Gastrocnemius medialis (tissue), 4 donors: ENCODE data around the gene GPR27. TPM values are rescaled to one million over a fixed set of nuclear protein-coding genes. Genes with fewer than 3 reads are reported as not detected.

Experiments
- ATAC-seq, 2 donors: fragments of 150-250 bp; one replicate each; pipeline ENCODE4 v1.9.1; 2016
- DNase-seq, 2 donors: peaks; one replicate each; pipeline ENCODE4 v3.0.0-alpha.2; 2019
- H3K27ac ChIP-seq, 4 donors: fragments of 200-600 bp; sonication (generic); 1 replicate in 1 of 4; 2 replicates in 3 of 4; pipeline ENCODE4 v1.5.1; 2016 to 2018; ENCODE audit warnings: mild to moderate bottlenecking in 2 of 4, moderate library complexity in 1 of 4
- H3K27me3 ChIP-seq, 3 donors: fragments of 200-600 bp; sonication (generic) in 2 of 3; 1 replicate in 1 of 3; 2 replicates in 2 of 3; pipeline versions ENCODE4 v1.5.1 to v1.6.0; 2016 to 2019; ENCODE audit warnings: mild to moderate bottlenecking in 1 of 3, moderate library complexity in 1 of 3
- H3K36me3 ChIP-seq, 2 donors: fragments of 200-600 bp; sonication (generic) in 1 of 2; one replicate each; pipeline ENCODE4 v1.5.1; 2017 to 2018
- H3K4me1 ChIP-seq, 2 donors: fragments of 200-600 bp; sonication (generic) in 1 of 2; one replicate each; pipeline ENCODE4 v1.5.1; 2016 to 2017; ENCODE audit warnings: mild to moderate bottlenecking in 2 of 2
- H3K4me3 ChIP-seq, 4 donors: fragments of 200-600 bp; sonication (generic) in 3 of 4; 1 replicate in 1 of 4; 2 replicates in 3 of 4; pipeline ENCODE4 v1.5.1; 2016 to 2019; ENCODE audit warnings: mild to moderate bottlenecking in 2 of 4
- H3K9me3 ChIP-seq, 3 donors: fragments of 200-600 bp; sonication (generic) in 2 of 3; 1 replicate in 1 of 3; 2 replicates in 2 of 3; pipeline ENCODE4 v1.5.1; 2016 to 2019
- CTCF ChIP-seq, 5 experiments: fragments of 450-650 bp in 3 of 5; fragments of 200-600 bp in 2 of 5; sonication (generic) in 2 of 5; IDR thresholded peaks in 4 of 5; conservative IDR thresholded peaks in 1 of 5; 1 replicate in 4 of 5; 2 replicates in 1 of 5; pipeline ENCODE4 v1.5.1; 2016 to 2019; ENCODE audit warnings: antibody characterized with exemption in 5 of 5, mild to moderate bottlenecking in 3 of 5, moderate library complexity in 3 of 5
- POLR2A ChIP-seq, 2 donors: fragments of 450-650 bp; IDR thresholded peaks; one replicate each; pipeline ENCODE4 v1.6.1; 2017; ENCODE audit warnings: antibody characterized with exemption in 2 of 2, mild to moderate bottlenecking in 2 of 2, moderate library complexity in 2 of 2
- in situ Hi-C, 4 donors: fragments of 200-750 bp; cut with MboI; loops; one replicate each; pipeline versions ENCODE4 v1.15.0 to v1.8.0; 2017; ENCODE audit warnings: low sequenced_read_pairs in 4 of 4
- intact Hi-C: fragments of 100-400 bp; cut with DNase I; formaldehyde crosslinking; loops from one replicate; pipeline ENCODE4 v1.15.1; 2023; ENCODE audit warnings: low total_unique reads
- total RNA-seq, 4 donors: library from RNA; depleted of rRNA; stranded (reverse); fragments of >200 nt; gene quantifications; one replicate each; pipeline versions ENCODE4 v1.1.0 to v1.2.3, GENCODE V29; 2016

GPR27 gene
- total RNA-seq, 4 donors from 2014 or later, result 0.20 to 0.69 (median 0.39) TPM; not detected in 1

- intact Hi-C loops, result no loop called here
- in situ Hi-C loops, result no loop called here
- TF ChIP-seq POLR2A (IDR thresholded peaks at IDR 0.05), result no peak
- TF ChIP-seq CTCF (IDR thresholded peaks at IDR 0.05 in 4 of 5, conservative IDR thresholded peaks at IDR 0.05 in 1 of 5), result no peak
- Histone ChIP-seq H3K27ac (no peak overlapping the region), H3K4me1 (no peaks in the 10 kb centered on the region), H3K9me3 (no peaks in the 10 kb centered on the region), H3K27me3 (peaks cover 5 to 21% (median 16%) of the 10 kb centered on the region in 3 donors), H3K36me3 (no peaks in the 10 kb centered on the region), H3K4me3 (no peak overlapping the region)
- DNase-seq (no peak), ATAC-seq (no peak)
Observed at GRCh38 chr3:71760140-71760539, 6.5 kb downstream of the GPR27 start.

DNA sequence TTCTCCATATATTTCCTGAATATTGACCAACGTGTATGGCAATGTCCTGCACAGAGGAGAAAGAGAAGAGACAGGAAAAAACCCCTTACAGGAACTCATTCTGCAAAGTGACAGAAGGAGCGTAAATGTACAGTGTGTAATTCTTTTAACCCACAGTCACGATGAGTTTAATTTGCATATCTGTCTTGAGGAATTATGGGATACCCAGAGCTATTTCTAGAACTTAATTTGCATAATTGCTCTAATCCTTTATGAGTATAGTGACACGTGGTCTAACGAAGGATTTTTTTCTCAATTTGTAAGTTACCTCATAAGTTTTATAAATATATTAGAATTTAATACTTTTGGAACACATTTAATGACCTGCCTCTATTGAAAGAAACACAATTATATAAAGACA, 9.8 kb downstream of the GPR27 start:
- no peak for TF ChIP-seq POLR2A (IDR thresholded peaks at IDR 0.05)
- TF ChIP-seq CTCF (IDR thresholded peaks at IDR 0.05 in 4 of 5, conservative IDR thresholded peaks at IDR 0.05 in 1 of 5), result no peak
- Histone ChIP-seq H3K27ac (no peak overlapping the region), H3K4me1 (no peaks in the 10 kb centered on the region), H3K4me3 (no peak overlapping the region), H3K9me3 (no peaks in the 10 kb centered on the region), H3K27me3 (peaks cover 4 to 12% (median 5%) of the 10 kb centered on the region in 3 donors), H3K36me3 (no peaks in the 10 kb centered on the region)
- intact Hi-C loops, result no loop called here
- DNase-seq (no peak), ATAC-seq (no peak)
- in situ Hi-C loops, result no loop called here

GRCh38 chr3:71771126-71771525, 17.5 kb downstream of the GPR27 start:
- intact Hi-C loops, result no loop called here
- H3K27me3 ChIP-seq, result peaks cover 0 to 4% (median 0%) of the 10 kb centered on the region in 3 donors
- ATAC-seq, result no peak

DNA sequence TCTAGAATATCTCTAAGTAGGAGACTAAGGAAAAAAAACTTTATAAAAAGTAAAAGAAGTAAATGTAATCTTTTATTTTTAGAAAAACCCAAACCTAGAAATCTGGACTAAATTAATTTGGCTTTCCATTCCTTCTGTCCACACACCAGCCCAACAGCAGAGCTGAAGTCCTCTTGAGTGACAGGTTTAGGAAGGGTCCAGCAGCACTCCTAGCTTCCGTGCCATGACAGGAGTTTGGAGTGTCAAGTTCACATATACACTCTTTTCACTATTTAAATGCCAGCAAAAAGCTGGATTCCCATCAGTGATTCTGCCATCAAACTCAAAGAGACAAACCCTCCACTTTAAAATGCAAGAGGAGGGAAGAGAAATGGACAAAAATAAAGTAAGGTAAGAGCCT, 18.2 kb downstream of the GPR27 start:
- Histone ChIP-seq H3K36me3 (no peaks in the 10 kb centered on the region), H3K27ac (no peak overlapping the region), H3K4me3 (no peak overlapping the region), H3K9me3 (no peaks in the 10 kb centered on the region), H3K27me3 (peaks cover 0 to 4% (median 0%) of the 10 kb centered on the region in 3 donors), H3K4me1 (no peaks in the 10 kb centered on the region)
- ATAC-seq, result no peak
- no peak for DNase-seq
- TF ChIP-seq CTCF (IDR thresholded peaks at IDR 0.05 in 4 of 5, conservative IDR thresholded peaks at IDR 0.05 in 1 of 5) (no peak), POLR2A (IDR thresholded peaks at IDR 0.05) (no peak)
- in situ Hi-C loops (no loop called here), intact Hi-C loops (no loop called here)

More at GRCh38 chr3:71771126-71771525, 17.5 kb downstream of the GPR27 start:
- H3K36me3 ChIP-seq, result no peaks in the 10 kb centered on the region
- no peak for DNase-seq
- TF ChIP-seq CTCF (IDR thresholded peaks at IDR 0.05 in 4 of 5, conservative IDR thresholded peaks at IDR 0.05 in 1 of 5) (no peak), POLR2A (IDR thresholded peaks at IDR 0.05) (no peak)
- H3K27ac ChIP-seq, result no peak overlapping the region
- H3K4me1 ChIP-seq, result no peaks in the 10 kb centered on the region
- in situ Hi-C loops, result no loop called here
- no peaks in the 10 kb centered on the region for H3K9me3 ChIP-seq
- no peak overlapping the region for H3K4me3 ChIP-seq

DNA sequence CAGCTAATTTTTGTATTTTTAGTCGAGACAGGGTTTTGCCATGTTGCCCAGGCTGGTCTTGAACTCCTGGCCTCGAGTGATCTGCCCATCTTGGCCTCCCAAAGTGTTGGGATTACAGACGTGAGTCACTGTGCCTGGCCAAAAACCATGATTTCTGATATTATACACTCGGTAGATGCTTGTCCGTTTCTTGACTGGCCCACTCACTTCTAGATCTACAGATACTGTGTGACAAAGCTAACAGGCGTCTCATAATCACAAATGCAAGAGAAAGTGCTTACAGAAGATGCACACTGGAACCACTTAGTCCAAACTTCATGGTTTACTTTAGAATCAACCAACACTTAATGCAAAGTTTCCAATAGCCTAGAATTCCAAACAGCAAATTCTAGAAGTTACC, 22.9 kb downstream of the GPR27 start:
- ATAC-seq (no peak), DNase-seq (no peak)
- intact Hi-C loops (no loop called here), in situ Hi-C loops (no loop called here)
- H3K36me3 ChIP-seq, result no peaks in the 10 kb centered on the region
- H3K4me3 ChIP-seq, result no peak overlapping the region
- peaks cover 21 to 31% (median 23%) of the 10 kb centered on the region in 3 donors for H3K27me3 ChIP-seq
- H3K9me3 ChIP-seq, result no peaks in the 10 kb centered on the region
- no peak overlapping the region for H3K27ac ChIP-seq
- no peak for TF ChIP-seq POLR2A (IDR thresholded peaks at IDR 0.05)
- TF ChIP-seq CTCF (IDR thresholded peaks at IDR 0.05 in 4 of 5, conservative IDR thresholded peaks at IDR 0.05 in 1 of 5), result no peak
- H3K4me1 ChIP-seq, result no peaks in the 10 kb centered on the region
